A172 (cell line): ENCODE data around the gene PRKAR1B. TPM values are rescaled to one million over a fixed set of nuclear protein-coding genes. Genes with fewer than 3 reads are reported as not detected.

Experiments used
- DNase-seq: peaks from one replicate; pipeline ENCODE4 v3.0.0-alpha.2; 2015; ENCODE audit warnings: low spot score
- total RNA-seq: library from RNA; depleted of rRNA; stranded (reverse); fragments of >200 nt; shearing (Covaris generic); gene quantifications from 2 replicates; pipeline ENCODE4 v1.2.3, GENCODE V29; 2014

PRKAR1B gene
- total RNA-seq, 1 experiment from 2014 or later = 31.3 TPM

DNA sequence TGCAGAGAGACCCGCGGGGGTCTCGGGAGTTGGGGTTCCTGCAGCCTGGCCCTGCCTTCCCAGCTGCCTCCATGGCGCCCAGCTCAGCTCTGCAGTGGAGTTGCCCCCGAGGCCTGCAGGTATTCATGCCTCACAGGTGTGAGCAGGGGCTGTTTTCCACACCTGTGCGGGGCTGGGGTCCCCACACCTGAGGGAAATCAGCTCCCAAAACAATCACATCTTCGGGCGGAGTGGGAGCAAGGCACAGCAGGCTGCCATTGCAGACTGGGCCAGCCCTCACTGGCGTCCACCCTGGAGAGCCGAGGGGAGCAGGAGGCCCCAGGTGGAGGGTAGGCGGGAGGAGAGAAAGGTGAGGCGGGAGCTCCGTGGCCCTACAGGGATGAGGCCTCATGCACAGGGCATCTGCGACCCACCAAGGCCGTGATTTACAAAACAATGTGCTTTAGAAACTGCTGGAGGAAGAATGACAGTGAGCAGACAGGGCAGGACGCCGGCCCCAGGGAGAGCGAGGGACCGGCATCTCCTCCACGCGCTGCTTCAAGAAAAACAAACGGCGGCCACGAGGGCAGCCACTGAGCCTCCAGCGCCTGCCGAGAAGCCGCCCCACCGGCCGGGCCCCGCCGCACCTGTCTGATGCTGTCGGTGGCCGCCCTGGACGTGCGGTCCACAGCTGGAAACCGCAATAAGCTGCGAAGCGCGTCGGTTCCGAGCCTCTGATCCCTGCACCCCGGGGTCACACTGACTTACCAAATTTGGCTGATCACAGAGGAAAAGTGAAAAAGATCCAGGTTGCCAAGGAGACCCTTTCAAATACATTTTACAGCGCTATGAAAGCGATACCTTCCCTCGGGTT lies 154.4 kb downstream of the PRKAR1B start:
- DNase-seq = no peak

GRCh38 chr7:571718-572415 lies 155.2 kb downstream of the PRKAR1B start:
- DNase-seq = no peak

- no peak for DNase-seq
These were observed 155.9 kb downstream of the PRKAR1B start for GRCh38 chr7:571096-571717.

DNA sequence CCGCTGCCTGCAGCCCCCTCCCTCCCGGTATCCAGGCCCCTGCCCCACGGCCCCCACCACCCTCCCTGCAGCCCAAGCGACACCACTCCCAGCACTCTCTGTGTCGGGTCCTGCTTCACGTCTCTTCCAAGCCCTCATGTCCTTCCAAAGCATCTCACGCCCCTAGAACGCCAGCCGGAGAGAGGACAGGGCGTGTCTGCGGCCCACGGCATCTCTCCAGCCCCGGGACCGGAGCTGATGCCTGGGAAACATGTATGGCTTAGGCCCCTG lies 156.3 kb downstream of the PRKAR1B start:
- no peak for DNase-seq

DNA sequence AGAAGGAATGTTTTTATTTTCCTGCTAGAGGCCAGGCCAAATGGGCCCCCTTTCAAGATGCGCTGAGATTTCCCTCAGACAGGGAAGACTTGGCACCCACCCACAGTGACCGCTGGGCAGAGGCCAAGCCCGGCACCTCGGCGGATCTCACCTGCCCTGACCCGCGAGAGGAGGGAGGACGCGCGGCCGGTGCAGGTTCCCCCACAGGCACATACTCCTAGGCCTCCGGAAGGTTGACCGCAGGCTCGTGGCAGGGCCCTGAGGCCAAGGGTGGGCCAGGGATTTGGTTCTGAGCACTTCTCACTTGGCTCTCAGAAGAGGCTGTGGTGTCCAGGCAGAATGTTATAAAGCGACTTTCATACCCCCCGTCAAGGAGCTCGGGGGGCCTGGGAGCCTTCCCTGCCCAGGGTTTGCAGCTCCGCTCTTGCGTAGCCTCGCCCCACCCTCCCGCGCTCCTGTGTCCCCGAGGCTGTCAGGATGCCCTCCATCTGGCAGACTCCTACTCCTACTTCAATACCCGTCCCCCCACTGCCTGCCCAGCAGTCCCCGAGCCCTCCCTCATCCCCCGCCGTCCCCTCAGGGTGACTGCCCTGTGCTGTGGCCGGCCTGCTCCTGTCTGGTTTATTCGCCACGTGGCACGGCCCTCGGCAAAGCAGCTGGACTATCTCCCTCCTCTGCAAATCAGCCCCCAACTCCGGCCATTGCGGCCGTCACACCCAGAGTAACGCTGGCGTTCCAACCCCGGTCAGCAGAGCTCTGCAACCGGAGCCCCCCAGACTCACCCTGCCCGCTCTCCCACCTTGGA lies 156.9 kb downstream of the PRKAR1B start:
- DNase-seq = no peak

GRCh38 chr7:569071-569855 lies 157.8 kb downstream of the PRKAR1B start:
- no peak for DNase-seq

- DNase-seq = no peak
These were observed 158.8 kb downstream of the PRKAR1B start for GRCh38 chr7:568031-568951.

DNA sequence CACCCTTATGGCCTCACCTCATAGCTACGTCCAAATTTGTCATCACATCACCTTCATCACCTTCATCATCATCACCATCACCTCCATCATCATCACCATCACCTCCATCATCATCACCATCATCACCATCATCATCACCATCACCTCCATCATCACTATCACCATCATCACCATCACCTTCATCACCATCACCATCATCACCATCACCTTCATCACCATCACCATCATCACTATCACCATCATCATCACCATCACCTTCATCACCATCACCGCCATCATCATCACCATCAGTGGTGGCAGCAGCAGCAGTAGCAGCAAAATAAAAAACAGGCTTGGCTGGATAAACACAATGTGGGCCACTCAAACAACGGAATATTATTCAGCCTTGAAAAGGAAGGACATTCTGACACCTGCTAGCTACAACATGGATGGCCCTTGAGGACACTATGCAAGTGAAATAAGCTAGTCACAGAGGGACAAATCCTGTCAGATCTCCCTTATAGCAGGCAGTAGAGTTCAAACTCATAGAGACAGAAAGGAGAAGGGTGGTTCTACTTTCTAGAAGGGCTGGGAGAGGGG lies 159.7 kb downstream of the PRKAR1B start:
- no peak for DNase-seq

GRCh38 chr7:566100-566499 lies 161.0 kb downstream of the PRKAR1B start:
- no peak for DNase-seq

DNA sequence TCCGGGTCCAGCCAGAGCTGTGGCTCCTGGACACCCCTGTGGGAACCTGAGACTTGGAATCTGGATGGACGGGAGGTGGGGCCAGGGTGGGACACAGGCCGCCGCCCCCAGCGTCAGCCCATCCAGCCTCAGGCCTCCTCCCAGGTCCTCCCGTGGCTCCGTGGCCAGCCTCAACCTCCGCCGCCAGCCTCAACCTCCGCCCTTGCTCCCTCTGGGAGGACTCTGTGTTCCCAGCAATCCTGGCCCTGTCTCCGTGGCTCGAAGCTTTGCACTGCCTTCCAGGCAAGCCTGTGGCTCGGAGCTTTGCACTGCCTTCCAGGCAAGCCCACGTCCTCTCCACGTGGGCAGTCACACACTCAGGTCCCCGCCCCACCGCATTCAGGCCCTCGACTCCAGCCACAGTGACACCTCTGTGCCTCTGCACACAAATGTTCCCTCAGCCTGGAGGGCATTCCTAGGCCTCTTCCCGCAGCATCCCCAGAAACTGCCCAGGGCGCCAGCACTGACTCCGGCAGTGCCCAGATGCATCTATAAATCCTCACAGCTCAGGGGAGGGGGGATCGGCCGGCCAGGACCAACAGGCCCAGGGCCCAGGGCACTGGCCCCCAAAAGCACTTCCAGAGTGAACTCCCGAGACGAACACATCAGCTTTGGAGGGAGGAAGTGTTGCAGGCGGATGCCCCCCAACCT lies 162.8 kb downstream of the PRKAR1B start:
- no peak for DNase-seq

DNA sequence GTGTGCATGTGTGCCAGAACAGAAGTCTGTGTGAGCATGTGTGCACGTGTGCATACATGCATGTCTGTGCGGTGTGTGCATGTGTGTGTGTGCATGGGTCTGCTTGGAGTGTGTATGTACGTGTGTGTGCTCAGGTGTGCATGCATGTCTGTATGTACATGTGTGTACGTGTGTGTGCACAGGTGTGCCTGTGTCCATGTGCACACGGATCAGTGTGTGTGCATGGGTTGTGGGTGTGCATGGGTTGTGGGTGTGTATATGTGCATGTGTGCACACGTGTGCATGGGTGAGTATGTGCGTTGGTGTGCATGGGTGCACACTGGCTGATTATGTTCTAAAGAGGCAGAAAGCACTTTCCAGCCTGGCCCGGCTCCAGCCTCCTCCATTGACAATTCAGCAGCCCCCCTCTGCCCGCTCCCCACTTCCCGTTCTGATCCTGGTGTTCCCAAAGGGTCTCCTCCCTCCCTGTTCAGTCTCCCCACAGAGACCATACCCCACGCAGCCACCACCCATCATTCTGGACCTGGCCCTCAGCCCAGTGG lies 163.4 kb downstream of the PRKAR1B start:
- no peak for DNase-seq

- DNase-seq = no peak
These were observed 164.1 kb downstream of the PRKAR1B start for GRCh38 chr7:562789-563628.

DNA sequence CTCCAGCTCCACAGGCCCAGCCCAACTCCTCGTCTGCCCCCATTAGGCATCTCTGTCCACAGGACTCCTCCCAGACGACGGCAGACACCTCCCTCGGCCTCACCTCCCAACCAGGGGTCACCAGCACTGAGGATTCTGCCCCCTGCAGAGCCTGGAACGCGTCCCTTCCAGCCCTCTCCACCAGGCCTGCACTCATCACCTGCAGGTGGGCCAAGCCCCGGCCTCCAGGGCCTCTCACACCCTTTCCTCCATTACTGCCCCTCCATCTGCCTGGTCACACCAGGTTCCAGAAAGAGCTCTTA lies 164.8 kb downstream of the PRKAR1B start:
- no peak for DNase-seq

- no peak for DNase-seq
These were observed 165.3 kb downstream of the PRKAR1B start for GRCh38 chr7:561631-562373.

DNA sequence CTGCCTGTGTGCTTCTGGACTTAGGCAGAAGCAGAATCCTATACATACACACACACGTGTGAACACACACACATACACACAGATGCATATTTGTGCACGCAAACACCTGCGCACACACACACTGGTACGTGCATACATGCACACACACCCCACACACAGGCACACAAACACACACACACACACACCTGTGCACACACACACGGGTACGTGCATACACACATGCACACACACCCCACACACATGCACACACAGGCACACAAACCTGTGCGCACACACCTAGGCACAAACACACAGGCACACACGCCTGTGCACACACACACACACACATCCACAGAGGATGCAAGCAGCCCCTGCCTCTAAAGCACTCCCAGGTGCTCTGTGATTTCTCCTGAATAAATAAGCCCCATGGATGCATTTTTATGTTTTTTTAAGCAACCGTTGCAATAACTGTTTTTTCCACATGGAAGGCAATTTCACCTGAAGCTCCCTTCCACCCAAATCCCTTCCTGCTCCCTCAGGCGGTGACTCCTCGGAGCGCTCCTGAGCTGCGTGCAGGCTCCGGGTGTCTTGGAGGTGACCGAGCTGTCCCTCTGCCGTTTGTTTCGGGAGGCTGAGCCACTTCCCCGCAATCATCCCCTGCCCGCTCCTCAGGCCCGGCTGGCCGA lies 166.0 kb downstream of the PRKAR1B start:
- DNase-seq = no peak

DNA sequence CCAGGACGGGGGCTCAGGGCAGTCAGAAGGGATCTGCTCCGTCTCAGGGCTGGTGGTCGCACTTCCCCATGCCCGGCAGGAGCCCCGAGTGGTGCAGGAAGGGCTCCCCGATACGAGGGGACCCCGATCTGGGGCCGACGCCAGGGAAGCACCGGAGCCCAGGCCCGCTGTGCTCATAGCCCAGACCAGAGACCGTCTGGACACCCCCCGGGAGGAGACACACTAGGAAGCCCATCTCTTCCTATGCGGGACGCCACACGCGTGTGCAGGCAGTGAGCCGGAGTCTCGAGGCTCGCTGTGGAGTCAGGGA lies 167.7 kb downstream of the PRKAR1B start:
- DNase-seq = no peak

- DNase-seq = no peak
These were observed 169.6 kb downstream of the PRKAR1B start for GRCh38 chr7:557558-557881.
